Measurements from ENCODE around the gene SCN4B. TPM values are rescaled to one million over a fixed set of nuclear protein-coding genes. Genes with fewer than 3 reads are reported as not detected.

The SCN4B gene
- total and polyA plus RNA-seq, 4 donors, result 0.05 to 0.67 (median 0.42) TPM; not detected in 1

- Histone ChIP-seq H3K27ac (ENCODE audit: low read depth in 1 of 2, low read length in 2 of 2) (no peak overlapping the region), H3K4me1 (ENCODE audit: control insufficient read depth in 4 of 4, insufficient read depth in 4 of 4, low read length in 3 of 4) (no peaks in the 10 kb centered on the region), H3K9ac (ENCODE audit: low read depth in 1 of 2, low read length in 2 of 2) (no peak overlapping the region), H3K4me3 (ENCODE audit: low read depth in 1 of 3, low read length in 3 of 3) (no peak overlapping the region), H3K36me3 (ENCODE audit: control insufficient read depth in 4 of 4, insufficient read depth in 3 of 4, low read depth in 1 of 4, low read length in 3 of 4) (no peaks in the 10 kb centered on the region), H3K27me3 (ENCODE audit: control insufficient read depth in 4 of 4, insufficient read depth in 4 of 4, low read length in 3 of 4) (peaks cover 0 to 10% (median 0%) of the 10 kb centered on the region in 4 donors), H3K9me3 (ENCODE audit: control insufficient read depth in 4 of 4, low read length in 3 of 4) (no peaks in the 10 kb centered on the region)
- WGBS, result 52% methylated on average over 10 of the region's 10 CpGs
- DNase-seq (ENCODE audit: low spot score), result no peak
- TF ChIP-seq SP1 (IDR thresholded peaks at IDR 0.05) (no peak), RXRA (IDR thresholded peaks at IDR 0.05) (no peak), RAD21 (IDR thresholded peaks at IDR 0.05) (no peak), TAF1 (conservative IDR thresholded peaks at IDR 0.05) (no peak), ZBTB33 (IDR thresholded peaks at IDR 0.05) (no peak), HNF4G (IDR thresholded peaks at IDR 0.05) (no peak), ATF3 (IDR thresholded peaks at IDR 0.05) (no peak), FOXA1 (IDR thresholded peaks at IDR 0.05) (no peak), HNF4A (conservative IDR thresholded peaks at IDR 0.05) (no peak), CTCF (IDR thresholded peaks at IDR 0.05; ENCODE audit: low read depth, low read length, missing input control) (no peak), JUND (IDR thresholded peaks at IDR 0.05) (no peak), REST (IDR thresholded peaks at IDR 0.05) (no peak)
Measured at GRCh38 chr11:118138839-118139420, 13.7 kb downstream of the SCN4B start.

- no peaks in the 10 kb centered on the region for H3K4me1 ChIP-seq (ENCODE audit: control insufficient read depth in 4 of 4, insufficient read depth in 4 of 4, low read length in 3 of 4)
- no peak for TF ChIP-seq FOXA2 (IDR thresholded peaks at IDR 0.05)
- TF ChIP-seq MAX (IDR thresholded peaks at IDR 0.05), result no peak
- TF ChIP-seq REST (IDR thresholded peaks at IDR 0.05), result no peak
- no peak for TF ChIP-seq TAF1 (conservative IDR thresholded peaks at IDR 0.05)
- no peak for TF ChIP-seq FOXA1 (IDR thresholded peaks at IDR 0.05)
- no peak for TF ChIP-seq CTCF (IDR thresholded peaks at IDR 0.05; ENCODE audit: low read depth, low read length, missing input control)
- no peak for TF ChIP-seq ZBTB33 (IDR thresholded peaks at IDR 0.05)
- TF ChIP-seq RAD21 (IDR thresholded peaks at IDR 0.05), result no peak
- no peak for TF ChIP-seq HNF4A (conservative IDR thresholded peaks at IDR 0.05)
- no peak for TF ChIP-seq RXRA (IDR thresholded peaks at IDR 0.05)
- no peak overlapping the region for H3K27ac ChIP-seq (ENCODE audit: low read depth in 1 of 2, low read length in 2 of 2)
- no peaks in the 10 kb centered on the region for H3K9me3 ChIP-seq (ENCODE audit: control insufficient read depth in 4 of 4, low read length in 3 of 4)
- H3K27me3 ChIP-seq (ENCODE audit: control insufficient read depth in 4 of 4, insufficient read depth in 4 of 4, low read length in 3 of 4), result peaks cover 0 to 6% (median under 1%) of the 10 kb centered on the region in 4 donors
- H3K36me3 ChIP-seq (ENCODE audit: control insufficient read depth in 4 of 4, insufficient read depth in 3 of 4, low read depth in 1 of 4, low read length in 3 of 4), result no peaks in the 10 kb centered on the region
- 79% methylated on average over 10 of the region's 10 CpGs for WGBS
- H3K4me3 ChIP-seq (ENCODE audit: low read depth in 1 of 3, low read length in 3 of 3), result no peak overlapping the region
- no peak for DNase-seq (ENCODE audit: low spot score)
- no peak overlapping the region for H3K9ac ChIP-seq (ENCODE audit: low read depth in 1 of 2, low read length in 2 of 2)
Measured at GRCh38 chr11:118136801-118137200, 15.8 kb downstream of the SCN4B start.
